Measurements from ENCODE around the gene RNGTT.
"Not testable (repeated sequence)": the region's sequence is repeated elsewhere in the genome, so short reads cannot be mapped to it uniquely, and the experiment has no call there.

RNGTT gene

GRCh38 chr6:88963139-88964090 lies at the start of gene RNGTT:
RNGTT (minus strand) TSS chr6:88963618; CDS start chr6:88963409, 209 bp downstream.
- peak; percentile 96 for DNase-seq

GRCh38 chr6:89011436-89011835 lies 48.0 kb upstream of the RNGTT start:
- no peak for DNase-seq

DNA sequence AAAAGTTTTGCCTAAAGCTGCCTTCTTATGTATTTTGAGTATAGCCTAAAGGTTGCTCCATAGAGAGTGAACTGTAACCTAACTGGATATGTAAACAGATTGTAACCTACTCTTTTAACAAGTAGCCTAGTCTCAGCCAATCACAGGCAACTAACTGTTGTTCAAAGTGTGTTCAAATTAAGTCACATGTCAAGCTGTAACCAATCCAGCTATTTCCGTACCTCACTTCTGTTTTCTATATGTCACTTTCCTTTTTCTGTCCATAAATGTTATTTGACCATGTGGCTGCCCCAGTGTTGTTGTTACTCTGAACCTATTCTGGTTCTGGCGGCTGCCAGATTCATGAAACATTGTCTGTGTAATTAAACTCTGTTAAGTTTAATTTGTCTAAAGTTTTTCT lies 47.4 kb upstream of the RNGTT start:
- DNase-seq: no peak

GRCh38 chr6:89009624-89010059 lies 46.2 kb upstream of the RNGTT start:
- DNase-seq: no peak

DNA sequence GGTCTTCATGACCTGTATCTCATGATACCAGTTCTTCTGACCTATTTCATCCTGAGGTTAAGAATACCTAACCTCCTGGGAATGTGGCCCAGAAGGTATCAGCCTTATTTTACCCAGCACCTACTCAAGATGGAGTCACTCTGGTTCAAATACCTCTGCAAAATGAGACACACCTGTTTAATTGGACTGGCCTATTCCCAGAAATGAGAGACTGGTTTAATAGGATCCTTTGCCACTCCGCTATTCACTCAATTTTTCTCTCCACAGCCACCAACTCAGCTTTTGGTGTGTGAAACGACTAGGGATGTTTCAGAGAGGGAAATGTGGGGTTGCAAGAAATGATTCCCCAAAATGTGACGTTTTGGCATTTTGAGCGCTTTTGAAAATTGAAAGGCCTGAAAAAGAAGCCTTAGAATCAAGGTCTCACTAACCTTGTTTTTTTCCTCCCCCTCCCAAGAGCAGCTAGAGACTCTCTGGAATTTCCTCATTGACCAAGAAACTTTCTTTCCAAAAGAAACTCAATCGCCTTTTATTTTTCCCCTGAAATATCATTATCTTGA lies 45.5 kb upstream of the RNGTT start:
- no peak for DNase-seq

- DNase-seq: no peak
Measured at GRCh38 chr6:89008001-89008814, 44.8 kb upstream of the RNGTT start.

DNA sequence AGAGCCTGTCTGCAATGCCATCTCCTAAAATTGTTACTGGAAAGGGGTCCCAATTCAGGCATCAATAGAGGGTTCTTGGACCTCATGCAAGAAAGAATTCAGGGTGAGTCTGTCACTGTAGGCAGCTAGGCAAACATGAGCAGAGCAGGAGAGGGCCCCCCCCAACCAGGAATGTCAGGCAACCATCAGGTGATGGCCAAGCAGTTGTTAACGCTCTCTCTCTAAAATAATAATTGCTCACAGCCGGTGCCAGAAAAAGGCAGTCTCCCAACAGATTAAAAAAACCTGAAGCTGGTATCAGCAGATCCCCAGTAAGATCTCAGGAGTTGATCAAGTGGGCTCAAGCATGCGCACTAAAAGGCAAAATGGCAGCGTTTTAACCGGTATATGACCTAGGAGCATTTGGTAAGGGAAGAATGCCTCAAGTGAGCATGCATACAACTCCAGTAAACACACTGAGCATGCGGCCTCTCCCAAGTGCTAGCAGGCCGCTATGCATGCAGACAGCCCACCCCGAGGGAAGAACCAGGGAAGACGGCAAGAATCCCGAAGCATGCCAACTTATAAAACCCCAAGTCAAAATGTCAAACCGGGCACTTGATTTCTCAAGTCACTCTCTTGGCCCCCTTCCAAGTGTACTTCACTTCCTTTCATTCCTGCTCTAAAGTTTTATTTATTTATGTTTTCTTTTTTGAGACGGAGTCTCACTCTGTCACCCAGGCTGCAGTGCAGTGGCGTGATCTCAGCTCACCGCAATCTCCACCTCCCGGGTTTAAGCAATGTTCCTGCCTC lies 44.0 kb upstream of the RNGTT start:
- DNase-seq: no peak

DNA sequence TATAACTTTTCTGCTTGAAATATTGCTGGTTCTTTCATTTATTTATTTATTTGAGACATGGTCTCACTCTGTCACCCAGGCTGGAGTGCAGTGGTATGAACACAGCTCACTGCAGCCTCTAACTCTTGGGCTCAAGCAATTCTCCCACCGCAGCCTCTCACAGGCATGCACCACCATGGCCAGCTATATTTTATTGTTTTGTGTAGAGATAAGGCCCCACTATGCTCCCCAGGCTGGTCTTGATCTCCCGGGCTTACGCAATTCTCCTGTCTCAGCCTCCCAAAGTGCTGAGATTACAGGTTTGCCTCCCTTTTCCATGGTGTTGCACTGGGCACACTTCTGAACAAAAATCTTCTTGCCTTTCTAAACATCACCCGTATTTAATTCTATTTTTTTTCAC lies 39.1 kb upstream of the RNGTT start:
- no peak for DNase-seq

- no peak for DNase-seq
Measured at GRCh38 chr6:88997327-88997726, 33.9 kb upstream of the RNGTT start.

- DNase-seq: no peak
Measured at GRCh38 chr6:88992741-88993552, 29.5 kb upstream of the RNGTT start.

DNA sequence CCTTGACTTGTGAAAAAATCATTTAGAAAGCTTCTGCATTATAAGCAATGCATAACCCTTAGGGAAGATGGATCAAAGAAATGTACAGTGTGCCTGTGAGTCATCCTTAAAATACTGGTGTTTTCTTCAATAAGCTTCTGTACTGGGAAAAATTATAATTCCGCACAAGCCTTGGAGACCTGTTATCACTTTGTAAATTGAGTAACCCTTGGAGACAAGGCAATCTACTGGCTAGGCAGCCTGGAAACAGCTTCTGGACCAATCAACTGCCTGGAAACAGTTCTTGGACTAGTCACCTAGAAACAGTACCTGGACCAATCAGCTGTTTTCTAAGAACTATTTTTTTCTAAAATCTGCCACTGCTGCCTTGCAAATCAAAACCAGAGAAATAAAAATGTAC lies 25.8 kb upstream of the RNGTT start:
- DNase-seq: no peak

GRCh38 chr6:88987922-88988321 lies 24.5 kb upstream of the RNGTT start:
- no peak for DNase-seq

DNA sequence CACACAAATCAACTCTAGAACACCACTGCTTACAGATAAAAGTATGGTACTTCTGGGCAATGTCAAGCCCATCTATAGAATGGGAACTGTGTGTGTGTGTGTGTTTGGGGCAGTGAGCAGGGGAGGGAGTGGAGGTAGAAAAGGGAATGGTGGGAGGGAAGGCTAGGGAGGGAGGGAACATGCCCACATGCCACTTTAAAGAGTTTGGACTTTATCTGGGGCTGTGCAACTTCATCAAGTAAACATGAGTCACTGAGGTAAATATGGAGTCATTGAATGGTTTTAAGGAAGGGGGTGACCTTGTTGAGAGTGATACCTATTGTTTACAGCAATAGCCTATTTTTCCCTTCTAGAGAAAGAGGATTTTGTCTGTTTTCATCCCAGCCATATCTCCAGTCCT lies 22.5 kb upstream of the RNGTT start:
- DNase-seq: no peak

DNA sequence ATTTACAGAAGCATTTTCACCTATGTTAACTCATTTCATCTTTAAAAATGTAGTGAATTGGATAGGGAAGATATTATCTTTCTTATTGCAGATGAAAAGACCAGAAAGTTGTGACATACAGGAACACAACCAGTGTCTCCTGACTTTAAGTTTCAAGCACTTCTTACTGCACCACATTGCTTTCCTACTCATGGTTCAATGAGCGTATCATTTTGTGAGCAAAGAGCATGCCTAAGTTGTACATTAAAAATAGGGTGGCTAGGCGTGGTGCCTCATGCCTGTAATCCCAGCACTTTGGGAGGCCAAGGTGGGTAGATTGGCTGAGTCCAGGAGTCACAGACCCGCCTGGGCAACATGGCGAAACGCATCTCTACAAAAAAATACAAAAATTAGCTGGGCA lies 21.2 kb upstream of the RNGTT start:
- no peak for DNase-seq

DNA sequence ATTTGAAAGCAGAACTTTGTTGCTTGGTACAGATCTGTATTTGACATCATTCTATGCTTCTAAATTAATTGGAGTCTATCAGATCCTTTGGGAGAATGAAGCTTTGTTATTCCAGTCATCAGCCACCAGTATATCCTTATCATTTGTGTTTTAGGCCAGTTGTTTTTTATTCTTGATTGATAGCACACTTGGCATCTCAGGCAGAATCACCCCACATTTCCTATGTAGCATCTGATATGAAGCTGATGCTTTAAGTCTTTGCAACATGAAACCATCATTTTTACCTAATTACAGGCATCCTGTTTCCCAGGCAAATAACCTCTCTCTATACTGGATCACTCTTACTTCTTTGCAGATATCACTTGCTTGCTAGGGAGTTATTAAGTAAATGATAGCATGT lies 20.7 kb upstream of the RNGTT start:
- no peak for DNase-seq

GRCh38 chr6:88983532-88983931 lies 20.1 kb upstream of the RNGTT start:
- peak; percentile 5 for DNase-seq

DNA sequence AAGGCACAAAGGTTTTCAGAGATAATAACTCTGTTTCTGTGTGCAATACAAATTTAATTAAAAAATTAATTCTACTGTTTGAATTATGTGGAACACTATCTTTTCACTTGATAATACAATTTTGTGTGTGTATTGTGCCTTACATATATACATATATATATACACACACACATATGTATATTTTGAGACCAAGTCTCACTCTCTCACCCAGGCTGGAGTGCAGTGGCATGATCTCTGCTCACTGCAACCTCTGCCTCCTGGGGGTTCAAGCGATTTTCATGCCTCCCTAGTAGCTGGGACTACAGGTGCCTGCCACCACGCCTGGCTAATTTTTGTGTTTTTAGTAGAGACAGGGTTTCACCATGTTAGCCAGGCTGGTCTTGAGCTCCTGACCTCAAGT lies 19.7 kb upstream of the RNGTT start:
- DNase-seq: not testable (repeated sequence)

DNA sequence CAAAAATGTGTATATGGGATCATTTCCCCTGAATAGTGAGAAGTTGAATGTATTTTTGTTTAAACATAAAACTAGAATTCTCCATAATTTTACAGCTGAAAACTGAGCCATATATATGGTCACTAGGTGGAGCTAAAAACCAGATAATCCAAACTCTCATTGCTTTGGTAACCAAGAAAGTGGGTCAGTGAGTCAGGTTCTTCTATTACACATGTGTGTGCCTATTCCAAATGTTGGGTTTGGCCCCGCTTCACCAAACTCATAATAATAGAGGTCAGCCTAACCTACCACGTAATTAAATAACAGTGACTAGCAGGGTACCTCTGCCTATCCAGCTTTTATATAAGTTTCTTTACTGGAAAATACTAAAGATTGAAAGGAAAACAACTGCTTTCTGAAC lies 19.3 kb upstream of the RNGTT start:
- DNase-seq: peak; percentile 19

- no peak for DNase-seq
Measured at GRCh38 chr6:88975369-88975768, 12.0 kb upstream of the RNGTT start.

DNA sequence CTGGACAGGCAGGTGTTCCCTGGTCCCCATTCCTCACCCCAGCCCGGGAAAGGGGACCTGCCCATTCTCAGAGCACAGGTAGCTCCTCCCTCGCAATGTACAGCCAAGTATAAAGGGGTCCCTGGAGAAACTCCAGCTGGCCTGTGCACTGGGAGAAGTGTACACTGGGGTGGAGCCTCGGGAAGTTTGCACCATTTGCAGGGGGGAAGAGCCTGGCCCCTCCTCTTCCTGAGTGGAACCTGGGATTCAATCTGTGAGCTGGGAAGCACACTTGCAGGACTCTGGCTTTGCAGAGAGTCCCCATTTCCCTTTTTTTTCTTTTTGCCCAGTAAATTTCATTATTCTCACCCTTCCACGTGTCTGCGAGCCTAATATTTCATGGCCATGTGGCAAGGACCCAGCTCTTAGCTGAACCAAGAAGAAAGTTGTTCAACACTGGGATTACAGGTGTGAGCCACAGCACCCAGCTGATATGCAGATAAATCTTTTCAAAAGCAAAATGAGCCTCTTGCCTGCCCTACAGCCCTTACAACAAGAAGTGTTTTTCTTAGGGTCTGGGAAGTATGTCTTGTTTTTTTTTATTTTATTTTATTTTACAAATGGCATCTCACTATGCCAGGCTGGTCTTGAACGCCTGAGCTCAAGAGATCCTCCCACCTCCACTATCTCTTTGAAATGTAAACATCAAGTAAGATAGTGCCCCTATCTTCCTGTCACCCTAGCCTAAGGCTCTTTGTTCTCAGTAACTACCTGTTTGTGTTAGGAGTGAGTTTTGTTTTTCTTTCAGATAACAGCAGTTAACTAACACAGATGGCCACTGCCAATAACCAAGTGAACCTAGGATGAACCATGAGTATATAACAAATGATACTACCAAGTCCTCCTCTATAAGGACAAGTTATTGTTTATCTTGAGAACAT lies 9.3 kb upstream of the RNGTT start:
- no peak for DNase-seq

GRCh38 chr6:88970301-88970700 lies 6.9 kb upstream of the RNGTT start:
- DNase-seq: no peak

All from COR-L47 (cell line).